GM21360 (cell line): Measurements from ENCODE around the gene ZBTB8A.

Source experiments
- ATAC-seq: cut with Tn5 transposase; IDR thresholded peaks from one replicate; pipeline ENCODE4 v1.9.1; 2021; ENCODE audit warnings: mild to moderate bottlenecking, moderate library complexity; ENCODE audit not compliant: unreplicated experiment

Gene ZBTB8A

GRCh38 chr1:32651461-32652073, 112.3 kb downstream of the ZBTB8A start:
- peak; percentile 13 for ATAC-seq

DNA sequence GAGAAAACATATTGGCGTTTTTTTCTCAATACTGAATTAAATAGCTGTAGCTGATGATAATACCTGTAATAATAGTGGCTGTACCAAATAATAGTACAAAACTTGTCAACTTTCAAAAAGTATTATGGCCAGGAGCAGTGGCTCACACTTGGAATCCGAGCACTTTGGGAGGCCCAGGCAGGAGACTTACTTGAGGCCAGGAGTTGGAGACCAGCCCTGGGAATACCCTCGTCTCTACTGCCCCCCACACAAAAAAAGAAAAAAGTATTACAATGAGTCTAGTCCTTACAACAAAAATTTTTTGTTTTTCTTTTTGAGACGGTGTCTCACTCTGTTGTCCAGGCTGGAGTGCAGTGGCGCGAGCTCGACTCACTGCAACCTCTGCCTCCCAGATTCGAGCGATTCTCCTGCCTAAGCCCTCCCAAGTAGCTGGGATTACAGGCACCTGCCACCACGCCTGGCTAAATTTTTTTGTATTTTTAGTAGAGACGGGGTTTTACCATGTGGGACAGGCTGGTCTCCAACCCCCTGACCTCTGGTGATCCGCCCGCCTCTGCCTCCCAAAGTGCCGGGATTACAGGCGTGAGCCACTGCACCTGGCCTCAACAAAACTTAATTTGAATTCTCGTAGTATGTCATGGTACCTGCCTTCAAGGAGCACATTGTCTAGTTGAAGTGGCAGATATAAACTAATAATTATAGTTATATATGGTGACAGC, 113.2 kb downstream of the ZBTB8A start:
- no peak for ATAC-seq
